H1 (cell line): ENCODE measurements around the gene ANXA6. TPM values are rescaled to one million over a fixed set of nuclear protein-coding genes. Genes with fewer than 3 reads are reported as not detected.

Experiments
- FOSL1 ChIP-seq: IDR thresholded peaks from 2 replicates; pipeline ENCODE4 v1.6.1; 2011; ENCODE audit warnings: mild to moderate bottlenecking, low read depth, low read length, moderate library complexity; ENCODE audit not compliant: insufficient read depth
- HDAC6 ChIP-seq: IDR thresholded peaks from one replicate; pipeline ENCODE4 v1.7.1; 2012; ENCODE audit warnings: low read depth, mild to moderate bottlenecking, inconsistent platforms, low read length, moderate library complexity
- TEAD4 ChIP-seq: IDR thresholded peaks from 2 replicates; pipeline ENCODE4 v1.6.1; 2012; ENCODE audit warnings: low read depth, low read length, inconsistent platforms, mixed read lengths
- polyA plus RNA-seq, 7 experiments: library from polyadenylated mRNA; depleted of rRNA in 3 of 7; stranded (reverse) in 5 of 7; unstranded in 2 of 7; fragments of >200 nt in 5 of 7; fragments of 200-250 nt in 2 of 7; gene quantifications; 1 replicate in 5 of 7; 2 replicates in 1 of 7; 4 replicates in 1 of 7; pipeline versions ENCODE4 v1.2.1 to v1.2.3, GENCODE V29; 2011 to 2013; ENCODE audit warnings: missing spikeins in 2 of 7, mixed read lengths in 2 of 7
- total RNA-seq: library from RNA; stranded (reverse); fragmentation: NEBNext Ultra II Directional; extraction: Animal tissue kit (Norgen Biotek cat#: 25700); gene quantifications from 2 replicates; pipeline ENCODE4 v1.2.1, GENCODE V29; 2021

The ANXA6 gene
- total and polyA plus RNA-seq, 2 of the 8 experiments (the other 6 are each of a cell fraction or from before 2014, with no cell fraction given): 61.3 to 78.6 TPM

DNA sequence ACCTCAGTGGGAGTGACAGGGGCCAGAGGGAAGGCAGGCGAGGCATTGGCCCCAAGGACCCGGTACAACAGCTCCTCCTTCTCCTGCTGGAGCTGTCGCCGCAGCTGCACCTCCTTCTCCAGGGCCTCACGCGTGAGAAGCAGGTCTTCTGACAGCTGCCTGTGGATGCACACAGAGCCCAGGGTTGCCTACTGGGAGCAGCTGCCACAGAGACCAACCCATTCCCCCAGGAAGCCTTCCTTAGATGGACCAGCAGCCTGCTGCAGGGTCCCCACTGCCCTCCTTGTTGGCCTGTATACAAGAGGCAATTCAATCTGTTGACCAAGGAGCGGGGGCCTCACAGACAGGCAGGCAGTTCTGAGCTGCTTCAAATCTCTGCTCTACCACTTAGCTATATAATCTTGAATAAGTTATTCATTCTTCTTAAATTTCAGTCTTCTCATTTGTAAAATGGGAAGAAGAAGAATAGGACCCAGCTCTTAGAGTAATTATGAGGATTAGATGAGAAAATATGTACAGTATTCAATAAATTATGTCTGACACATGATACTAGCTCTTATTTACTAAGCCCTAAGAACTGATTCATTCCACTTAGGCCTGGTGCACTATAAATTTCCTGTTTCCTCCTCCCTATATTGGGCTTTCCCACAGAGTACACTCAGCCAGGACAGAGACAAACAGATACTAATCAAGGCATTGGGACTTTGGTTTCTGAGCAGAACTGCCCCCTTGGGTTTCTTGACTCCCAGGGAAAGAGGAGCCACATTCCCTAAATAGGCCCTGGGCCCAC is 26.1 kb upstream of the ANXA6 start (continued):
- TF ChIP-seq FOSL1 (no peak), TEAD4 (no peak), HDAC6 (no peak)
- TF ChIP-seq, all 59 proteins: peak for 0
